Mesothelial cell of epicardium (in vitro differentiated cells): ENCODE data around the gene CGA. TPM values are rescaled to one million over a fixed set of nuclear protein-coding genes. Genes with fewer than 3 reads are reported as not detected.

Source experiments
- DNase-seq, 2 experiments: peaks; one replicate each; pipeline ENCODE4 v3.0.0; 2021; ENCODE audit warnings: low spot score in 2 of 2; ENCODE audit not compliant: unreplicated experiment in 2 of 2
- H3K27ac Mint-ChIP-seq: 2 replicates; pipeline ENCODE4 v1.8.0; 2021; ENCODE audit warnings: mixed read lengths
- H3K27me3 Mint-ChIP-seq: 2 replicates; pipeline ENCODE4 v1.8.0; 2021; ENCODE audit warnings: low read depth, mixed read lengths
- H3K36me3 Mint-ChIP-seq: 2 replicates; pipeline ENCODE4 v1.8.0; 2021; ENCODE audit warnings: mixed read lengths
- H3K4me1 Mint-ChIP-seq: 2 replicates; pipeline ENCODE4 v1.8.0; 2021; ENCODE audit warnings: mixed read lengths
- H3K4me3 Mint-ChIP-seq: 2 replicates; pipeline ENCODE4 v1.8.0; 2021; ENCODE audit warnings: mild to moderate bottlenecking, moderate library complexity, mixed read lengths
- H3K9me3 Mint-ChIP-seq: 2 replicates; pipeline ENCODE4 v1.8.0; 2021; ENCODE audit warnings: mixed read lengths
- total RNA-seq: library from RNA; stranded (reverse); gene quantifications from 3 replicates; pipeline ENCODE4 v1.2.1, GENCODE V29; 2021
- TF ChIP-seq, protein P1 (sequence below): fragments of 200-600 bp; sonication (generic); IDR thresholded peaks from one replicate; pipeline ENCODE4 v1.5.0; 2021; ENCODE audit warnings: antibody characterized with exemption; ENCODE audit not compliant: unreplicated experiment

Gene CGA
- total RNA-seq, 1 donor from 2014 or later: not detected

DNA sequence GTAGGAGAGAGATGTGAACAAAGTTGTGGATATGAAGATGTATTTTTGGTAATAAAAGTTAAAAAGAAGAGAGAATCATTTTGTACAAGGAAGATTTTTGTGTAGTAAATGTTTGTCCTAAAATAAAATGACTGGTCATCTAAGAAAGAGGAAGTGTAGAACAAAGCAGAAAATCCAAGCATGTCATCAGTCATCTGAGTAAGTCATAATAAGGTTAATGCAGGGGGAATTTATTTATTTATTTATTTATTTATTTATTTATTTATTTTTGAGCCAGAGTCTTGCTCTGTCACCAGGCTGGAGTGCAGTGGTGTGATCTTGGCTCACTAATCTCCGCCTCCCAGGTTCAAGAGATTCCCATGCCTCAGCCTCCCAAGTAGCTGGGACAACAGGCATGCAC, 15.7 kb upstream of the CGA start:
- H3K9me3 Mint-ChIP-seq: peaks cover 3% of the 10 kb centered on the region
- TF ChIP-seq, protein P1, sequence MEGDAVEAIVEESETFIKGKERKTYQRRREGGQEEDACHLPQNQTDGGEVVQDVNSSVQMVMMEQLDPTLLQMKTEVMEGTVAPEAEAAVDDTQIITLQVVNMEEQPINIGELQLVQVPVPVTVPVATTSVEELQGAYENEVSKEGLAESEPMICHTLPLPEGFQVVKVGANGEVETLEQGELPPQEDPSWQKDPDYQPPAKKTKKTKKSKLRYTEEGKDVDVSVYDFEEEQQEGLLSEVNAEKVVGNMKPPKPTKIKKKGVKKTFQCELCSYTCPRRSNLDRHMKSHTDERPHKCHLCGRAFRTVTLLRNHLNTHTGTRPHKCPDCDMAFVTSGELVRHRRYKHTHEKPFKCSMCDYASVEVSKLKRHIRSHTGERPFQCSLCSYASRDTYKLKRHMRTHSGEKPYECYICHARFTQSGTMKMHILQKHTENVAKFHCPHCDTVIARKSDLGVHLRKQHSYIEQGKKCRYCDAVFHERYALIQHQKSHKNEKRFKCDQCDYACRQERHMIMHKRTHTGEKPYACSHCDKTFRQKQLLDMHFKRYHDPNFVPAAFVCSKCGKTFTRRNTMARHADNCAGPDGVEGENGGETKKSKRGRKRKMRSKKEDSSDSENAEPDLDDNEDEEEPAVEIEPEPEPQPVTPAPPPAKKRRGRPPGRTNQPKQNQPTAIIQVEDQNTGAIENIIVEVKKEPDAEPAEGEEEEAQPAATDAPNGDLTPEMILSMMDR: no peak
- H3K4me1 Mint-ChIP-seq: no peaks in the 10 kb centered on the region
- H3K36me3 Mint-ChIP-seq: no peaks in the 10 kb centered on the region
- no peak overlapping the region for H3K27ac Mint-ChIP-seq
- H3K4me3 Mint-ChIP-seq: no peak overlapping the region
- no peaks in the 10 kb centered on the region for H3K27me3 Mint-ChIP-seq
- DNase-seq: no peak

DNA sequence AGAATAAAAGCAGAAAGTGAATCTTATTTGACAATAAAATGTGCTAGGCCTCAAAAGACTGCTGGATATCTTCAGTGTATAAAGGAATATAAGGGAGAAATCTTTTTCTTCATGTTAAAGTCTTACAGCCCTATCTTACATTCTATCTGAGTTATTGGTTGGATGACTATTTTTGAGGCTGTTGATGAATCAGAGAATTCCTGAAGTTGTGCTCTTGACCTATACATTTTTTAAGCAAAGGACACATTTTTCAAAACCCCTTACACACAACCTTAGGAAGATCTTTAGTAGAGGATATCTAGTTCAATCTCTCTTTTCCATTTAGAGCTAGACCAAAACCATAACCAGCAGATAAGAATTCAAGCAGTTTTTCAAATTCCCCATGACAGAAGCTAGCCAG, 10.9 kb upstream of the CGA start:
- no peaks in the 10 kb centered on the region for H3K36me3 Mint-ChIP-seq
- no peaks in the 10 kb centered on the region for H3K27me3 Mint-ChIP-seq
- TF ChIP-seq, protein P1: no peak
- no peak for DNase-seq
- H3K9me3 Mint-ChIP-seq: peaks cover 3% of the 10 kb centered on the region
- H3K4me3 Mint-ChIP-seq: no peak overlapping the region
- H3K4me1 Mint-ChIP-seq: no peaks in the 10 kb centered on the region
- no peak overlapping the region for H3K27ac Mint-ChIP-seq

DNA sequence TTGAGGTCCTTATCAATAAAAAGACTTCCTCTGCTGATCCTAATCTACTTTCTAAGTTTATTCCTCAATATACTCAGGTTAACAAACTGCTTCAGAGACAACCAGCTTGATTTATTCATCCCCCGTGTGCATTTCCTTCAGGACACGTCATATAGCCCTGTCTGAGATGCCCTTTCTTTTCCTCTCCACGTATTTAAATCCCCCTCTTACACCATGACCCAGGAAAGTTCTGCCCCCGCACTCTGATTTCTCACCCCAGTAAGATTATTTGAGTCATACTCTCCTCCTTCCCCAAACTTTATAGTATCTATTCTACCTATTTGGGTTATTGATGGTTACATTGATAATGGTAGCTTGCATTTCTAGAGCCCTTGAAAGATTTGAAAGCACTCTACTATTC, 9.8 kb upstream of the CGA start:
- Mint-ChIP-seq H3K4me3 (no peak overlapping the region), H3K4me1 (no peaks in the 10 kb centered on the region), H3K27me3 (no peaks in the 10 kb centered on the region), H3K27ac (no peak overlapping the region), H3K36me3 (no peaks in the 10 kb centered on the region), H3K9me3 (peaks cover 3% of the 10 kb centered on the region)
- TF ChIP-seq, protein P1: no peak
- DNase-seq: no peak

DNA sequence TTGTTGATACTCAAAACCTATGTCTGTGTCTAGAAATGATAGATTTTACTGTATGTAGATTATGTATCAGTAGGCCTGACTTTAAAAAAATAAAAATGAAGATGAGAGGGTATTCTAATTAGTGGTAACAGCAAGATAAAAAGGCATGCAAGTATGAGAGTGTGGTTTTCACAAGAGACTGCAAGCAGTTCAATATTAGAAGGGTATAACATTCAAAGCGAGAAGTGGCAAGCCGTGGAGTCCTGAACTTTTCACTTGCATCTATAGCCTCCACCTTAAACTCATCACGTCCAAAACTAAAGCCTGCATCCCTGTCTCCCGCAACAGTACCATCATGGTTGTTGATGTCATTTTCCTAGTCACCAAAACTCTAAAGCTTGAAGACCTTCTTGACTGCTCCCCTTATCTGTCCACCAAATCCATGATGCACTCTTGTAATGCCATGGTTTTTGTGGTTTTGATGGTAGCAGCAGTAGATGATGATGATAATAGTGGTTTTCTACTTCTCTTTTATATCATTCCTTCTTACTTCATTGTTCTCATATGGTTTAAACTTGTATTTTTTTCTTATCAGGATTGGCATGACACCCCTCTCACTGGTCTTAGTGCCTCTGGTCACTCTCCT, 9.2 kb upstream of the CGA start:
- no peaks in the 10 kb centered on the region for H3K36me3 Mint-ChIP-seq
- H3K4me3 Mint-ChIP-seq: no peak overlapping the region
- H3K27me3 Mint-ChIP-seq: peaks cover 2% of the 10 kb centered on the region
- H3K9me3 Mint-ChIP-seq: no peaks in the 10 kb centered on the region
- TF ChIP-seq, protein P1: no peak
- DNase-seq: no peak
- H3K27ac Mint-ChIP-seq: no peak overlapping the region
- H3K4me1 Mint-ChIP-seq: no peaks in the 10 kb centered on the region

DNA sequence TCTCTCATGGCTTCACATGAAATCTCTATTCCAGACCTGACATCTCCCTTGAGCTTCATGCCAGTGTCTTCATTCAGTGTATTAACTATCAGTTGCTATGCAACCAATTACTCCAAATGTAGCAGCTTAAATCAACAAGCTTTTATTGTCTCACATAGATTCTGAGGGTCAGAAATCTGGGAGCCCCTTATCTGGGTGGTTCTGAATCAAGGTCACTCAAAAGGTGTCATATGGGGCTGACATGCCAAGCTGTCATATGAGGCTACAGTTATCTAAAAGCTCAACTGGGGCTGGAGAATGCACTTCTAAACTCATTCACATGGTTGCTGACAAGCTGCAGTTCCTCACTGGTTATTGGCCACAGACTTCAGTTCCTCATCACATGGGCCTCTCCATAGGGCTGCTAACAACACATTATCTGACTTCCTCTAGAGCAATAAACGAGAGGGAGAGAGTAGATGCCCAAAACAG, 7.3 kb upstream of the CGA start:
- no peaks in the 10 kb centered on the region for H3K36me3 Mint-ChIP-seq
- no peaks in the 10 kb centered on the region for H3K4me1 Mint-ChIP-seq
- no peak overlapping the region for H3K27ac Mint-ChIP-seq
- no peak overlapping the region for H3K4me3 Mint-ChIP-seq
- peaks cover 5% of the 10 kb centered on the region for H3K27me3 Mint-ChIP-seq
- no peaks in the 10 kb centered on the region for H3K9me3 Mint-ChIP-seq
- TF ChIP-seq, protein P1: no peak
- no peak for DNase-seq
